Ecto neural progenitor cell (in vitro differentiated cells): Measurements from ENCODE around the gene RELL1.
A peak's percentile ranks its signal among the peaks of the same experiment; 100 is the strongest.

Source experiments
- DNase-seq: peaks from one replicate; pipeline ENCODE4 v3.0.0-alpha.2; 2018; ENCODE audit warnings: low spot score

Gene RELL1

GRCh38 chr4:37635155-37635554 is 51.0 kb downstream of the RELL1 start:
- DNase-seq = no peak

GRCh38 chr4:37634180-37634579 is 52.0 kb downstream of the RELL1 start:
- DNase-seq = no peak

GRCh38 chr4:37632836-37633235 is 53.3 kb downstream of the RELL1 start:
- no peak for DNase-seq

DNA sequence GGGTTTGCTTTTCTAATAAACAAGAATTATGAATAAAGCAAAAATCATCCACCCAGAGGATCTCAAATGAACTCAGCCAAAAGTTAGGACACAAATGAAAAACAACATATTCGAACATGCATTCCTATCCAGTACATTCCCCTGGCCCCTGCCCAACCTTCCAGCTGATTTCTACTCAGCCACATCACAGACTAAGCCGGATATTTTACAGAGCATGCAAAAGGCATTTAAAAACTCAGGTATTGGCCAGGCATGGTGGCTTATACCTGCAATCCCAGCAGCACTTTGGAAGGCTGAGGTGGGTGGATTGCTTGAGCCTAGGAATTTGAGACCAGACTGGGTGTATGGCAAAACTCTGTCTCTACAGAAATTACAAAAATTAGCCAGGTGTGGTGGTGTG is 54.6 kb downstream of the RELL1 start:
- no peak for DNase-seq

DNA sequence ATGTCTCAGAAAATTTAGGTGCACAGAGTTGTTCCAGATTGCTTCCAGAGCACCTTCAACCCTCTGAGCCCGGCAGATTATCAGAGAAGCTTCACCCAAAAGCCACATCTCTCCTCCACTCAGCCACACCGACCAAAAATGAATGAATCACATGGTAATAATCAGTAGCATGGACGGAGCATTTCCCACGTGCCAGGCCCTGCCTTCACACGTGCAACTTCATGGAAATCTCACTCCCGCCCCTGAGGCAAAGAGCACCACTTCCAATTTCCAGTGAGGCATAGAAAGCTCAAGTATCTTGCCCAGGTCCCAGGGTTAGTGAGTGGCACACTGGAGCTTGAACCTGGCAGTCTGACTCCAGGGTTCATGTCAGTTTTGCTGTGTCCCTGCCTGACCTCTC is 56.5 kb downstream of the RELL1 start:
- DNase-seq = no peak

- no peak for DNase-seq
These were observed 57.1 kb downstream of the RELL1 start for GRCh38 chr4:37628977-37629609.

DNA sequence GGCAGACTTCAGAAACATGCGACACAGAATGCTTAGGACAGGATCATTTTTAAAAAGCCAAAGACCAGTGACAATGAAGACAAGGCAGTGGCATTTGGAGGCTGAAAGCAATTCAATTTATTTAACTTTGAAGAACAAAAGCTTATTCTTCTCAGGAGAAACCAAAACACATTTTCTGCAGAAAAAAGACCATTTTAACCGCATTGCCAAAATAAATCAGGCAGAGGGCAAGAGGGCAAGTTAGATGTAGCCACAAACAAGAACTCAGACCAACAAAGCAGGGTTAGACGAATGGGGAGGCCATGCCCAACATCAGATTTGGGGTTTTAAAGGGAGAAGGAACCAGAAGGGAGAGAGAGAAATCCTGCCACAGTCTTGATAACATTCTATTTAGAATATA is 58.9 kb downstream of the RELL1 start:
- DNase-seq = no peak

- DNase-seq = no peak
These were observed 60.7 kb downstream of the RELL1 start for GRCh38 chr4:37625499-37625898.

DNA sequence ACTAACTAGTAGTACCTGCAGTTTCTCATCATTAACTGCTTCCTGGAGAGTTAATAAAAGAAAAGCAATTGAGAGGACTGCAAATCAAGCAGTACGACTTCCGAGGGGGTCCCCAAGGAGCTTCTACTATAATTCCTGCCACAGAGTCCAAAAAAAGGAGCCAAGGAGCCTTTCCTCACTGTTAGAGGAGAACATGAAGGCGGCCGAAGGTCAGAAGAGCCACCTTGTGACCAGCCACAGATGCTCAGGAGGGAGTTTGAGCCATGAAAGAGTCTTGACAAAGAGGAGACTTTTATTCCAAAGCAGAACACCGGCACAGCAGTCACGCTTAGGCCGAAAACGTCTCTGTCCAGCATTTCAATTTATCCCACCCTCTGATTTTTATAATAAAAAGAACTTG is 62.2 kb downstream of the RELL1 start:
- DNase-seq = no peak

DNA sequence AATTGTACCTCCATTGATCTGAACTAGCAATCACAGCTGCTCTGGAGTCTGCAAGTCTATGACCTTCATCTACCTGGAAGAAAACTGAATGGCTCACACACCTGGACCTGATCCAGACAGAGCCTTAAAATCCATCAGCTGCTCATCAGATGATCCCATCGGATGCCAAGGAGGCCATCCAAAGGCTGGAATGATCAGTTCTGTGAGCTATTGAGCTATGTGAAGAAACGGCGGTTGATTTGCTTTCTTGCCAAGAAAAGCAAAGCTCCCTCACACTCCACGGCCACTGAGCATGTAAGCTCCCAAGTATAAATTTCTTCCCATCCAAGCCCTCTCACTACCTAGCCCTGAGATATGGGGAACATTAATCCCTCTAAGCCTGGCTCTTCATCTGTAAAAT is 63.1 kb downstream of the RELL1 start:
- DNase-seq = no peak

- DNase-seq = no peak
These were observed 66.0 kb downstream of the RELL1 start for GRCh38 chr4:37620176-37620575.

- DNase-seq = no peak
These were observed 70.5 kb downstream of the RELL1 start for GRCh38 chr4:37615720-37616063.

- no peak for DNase-seq
These were observed 71.0 kb downstream of the RELL1 start for GRCh38 chr4:37615059-37615719.

DNA sequence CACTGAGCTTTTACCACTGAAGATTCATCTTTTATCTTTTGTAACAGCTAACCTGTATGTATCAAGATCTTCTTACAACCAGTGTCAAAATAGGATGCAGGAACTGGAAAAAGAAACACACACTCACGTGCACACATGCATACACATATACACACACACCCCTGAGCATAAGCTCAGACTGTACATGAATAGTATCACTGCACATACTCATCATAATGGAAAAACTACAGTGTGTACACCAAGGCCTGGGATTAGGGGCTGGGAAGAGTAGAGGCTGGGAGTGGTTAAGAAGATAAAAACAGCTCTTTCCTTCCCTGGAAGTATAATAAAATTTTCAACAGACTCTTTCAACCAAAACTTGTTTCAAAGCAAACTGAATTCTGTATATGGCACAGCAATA is 73.4 kb downstream of the RELL1 start:
- no peak for DNase-seq

DNA sequence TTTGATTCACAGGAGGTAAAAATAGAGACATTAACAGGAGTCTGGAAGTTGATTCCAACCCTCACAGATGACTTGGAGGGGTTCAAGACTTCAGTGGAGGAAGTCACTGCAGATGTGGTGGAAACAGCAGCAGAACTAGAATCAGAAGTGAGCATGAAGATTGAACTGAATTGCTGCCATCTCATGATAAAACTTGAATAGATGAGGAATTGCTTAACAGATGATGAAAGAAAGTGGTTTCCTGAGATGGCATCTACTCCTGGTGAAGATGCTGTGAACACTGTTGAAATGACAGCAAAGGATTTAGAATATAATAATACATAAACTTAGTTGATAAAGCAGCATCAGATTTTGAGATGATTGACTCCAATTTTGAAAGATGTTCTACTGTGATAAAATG is 76.5 kb downstream of the RELL1 start:
- DNase-seq = no peak

DNA sequence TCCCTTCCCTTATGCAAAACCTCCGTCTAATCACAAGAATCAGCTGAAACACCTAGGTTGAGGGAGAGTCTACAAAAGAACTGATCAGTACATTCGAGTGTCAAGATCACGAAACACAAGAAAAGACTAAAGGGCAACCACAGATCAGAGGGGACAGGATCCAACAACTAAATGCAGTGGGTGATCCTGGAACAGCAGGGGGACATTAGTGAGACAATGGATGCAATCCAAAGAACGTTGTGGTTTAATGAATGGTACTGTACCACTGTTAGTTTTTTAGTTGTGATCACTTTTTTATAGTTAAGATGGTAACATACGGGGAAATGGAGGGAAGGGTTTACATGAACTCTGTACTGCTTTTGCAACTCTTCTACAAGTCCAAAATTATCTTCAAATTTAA is 79.2 kb downstream of the RELL1 start:
- no peak for DNase-seq

- DNase-seq = no peak
These were observed 80.2 kb downstream of the RELL1 start for GRCh38 chr4:37605843-37606565.

- no peak for DNase-seq
These were observed 81.7 kb downstream of the RELL1 start for GRCh38 chr4:37604461-37604860.

DNA sequence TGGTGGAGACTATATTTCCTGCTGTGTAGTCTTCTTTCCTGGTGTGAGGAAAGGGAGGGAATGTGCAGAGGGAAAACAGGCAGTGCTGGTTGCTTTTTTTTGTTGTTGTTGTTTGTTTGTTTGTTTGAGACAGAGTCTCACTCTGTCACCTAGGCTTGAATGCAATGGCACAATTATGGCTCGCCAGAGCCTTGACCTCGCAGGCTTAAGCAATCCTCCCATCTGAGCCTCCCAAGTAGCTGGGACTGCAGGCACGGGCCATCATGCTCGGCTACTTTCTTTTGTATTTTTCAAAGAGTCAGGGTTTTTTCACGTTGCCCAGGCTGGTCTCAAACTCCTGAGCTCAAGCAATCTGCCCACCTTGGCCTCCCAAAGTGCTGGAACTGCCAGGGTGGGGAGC is 82.5 kb downstream of the RELL1 start:
- DNase-seq = no peak

DNA sequence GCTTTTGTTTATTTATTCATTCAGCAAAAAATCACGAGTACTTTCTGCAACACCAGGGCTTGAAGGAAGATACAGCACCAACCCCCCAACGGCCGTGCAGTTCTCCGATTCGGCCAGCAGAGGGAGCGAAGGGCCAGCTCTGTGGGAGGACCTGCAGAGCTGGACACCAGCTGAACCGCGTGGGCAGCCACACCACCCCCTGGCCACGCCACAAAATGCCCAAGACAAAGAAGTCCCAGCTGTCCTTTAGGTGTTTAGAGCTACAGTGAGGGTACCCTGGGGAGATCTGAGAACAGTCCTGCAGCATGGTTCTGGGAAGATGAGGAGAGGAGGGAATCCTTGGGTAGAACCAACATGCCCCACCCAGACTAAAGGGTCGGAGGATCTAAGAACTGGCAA is 83.1 kb downstream of the RELL1 start:
- peak; percentile 83 for DNase-seq

GRCh38 chr4:37602454-37603069 is 83.6 kb downstream of the RELL1 start:
- no peak for DNase-seq

DNA sequence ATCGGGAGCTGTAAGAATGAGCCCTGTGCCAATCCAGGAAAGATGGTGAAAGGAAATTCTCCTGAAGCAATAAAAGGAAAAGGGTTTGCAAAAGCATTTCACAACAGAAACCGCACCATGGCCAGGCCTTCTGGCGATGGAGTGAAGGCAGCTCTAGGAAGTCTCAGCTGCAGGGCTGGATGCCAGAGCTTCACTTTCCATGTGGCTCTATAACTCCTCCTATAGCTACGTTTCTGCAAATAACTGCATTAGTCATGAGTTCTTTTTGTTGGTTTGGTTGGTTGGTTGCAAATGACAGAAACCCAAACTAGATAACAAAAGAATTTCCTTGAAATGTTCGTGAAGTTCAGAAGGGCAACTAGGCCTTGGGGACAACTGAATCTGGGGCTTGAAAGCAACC is 84.6 kb downstream of the RELL1 start:
- no peak for DNase-seq

DNA sequence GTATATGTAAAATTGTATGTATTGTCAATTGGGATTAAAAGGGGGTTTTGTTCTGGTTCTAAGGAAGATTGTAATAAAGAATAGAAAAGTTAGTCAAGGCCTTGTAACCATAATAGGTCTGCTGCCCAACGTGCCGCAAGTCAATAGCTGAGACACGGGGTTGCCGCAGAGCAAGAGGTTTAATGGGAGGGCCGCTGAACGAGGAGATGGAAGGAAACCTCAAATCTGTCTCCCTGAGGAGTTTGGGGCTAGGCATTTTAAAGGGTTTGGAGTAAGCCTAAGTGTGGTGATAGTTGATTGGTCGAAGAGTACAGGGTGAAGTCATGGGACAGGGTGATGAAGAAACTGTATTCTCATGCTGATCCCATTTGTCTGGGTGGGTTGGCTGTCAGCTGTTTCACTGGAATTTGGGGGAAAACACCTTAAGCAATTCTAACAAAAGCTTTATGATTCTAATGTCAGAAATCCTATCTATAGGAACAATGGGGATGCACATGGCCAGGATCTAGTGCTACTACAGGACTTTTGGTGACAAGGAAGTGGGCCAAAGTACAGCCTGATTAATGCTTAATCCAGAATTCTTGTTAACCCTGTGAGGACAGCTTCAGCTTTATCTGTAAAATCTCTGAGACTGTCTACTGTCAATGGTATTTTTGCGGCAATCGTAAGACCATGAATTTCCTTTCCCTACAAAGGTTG is 86.9 kb downstream of the RELL1 start:
- no peak for DNase-seq
